SK-N-SH (cell line): ENCODE results near the gene RRH. TPM values are rescaled to one million over a fixed set of nuclear protein-coding genes. Genes with fewer than 3 reads are reported as not detected.

Experiments used
- CTCF ChIA-PET: fragments of 300-600, 350-600 bp; formaldehyde crosslinking; extraction: SDS; loops from one replicate; lab custom pipeline; 2021; lab: Yijun Ruan, JAX
- POLR2A ChIA-PET: fragments of 350-600 bp; sonication (Branson Sonifier 250); formaldehyde crosslinking; extraction: SDS; loops from one replicate; lab custom pipeline; 2020; ENCODE audit warnings: antibody characterized with exemption, inconsistent platforms; lab: Yijun Ruan, JAX
- DNase-seq: peaks from one replicate; pipeline ENCODE4 v3.0.0; 2012
- H2AFZ ChIP-seq: fragments of 200-600 bp; sonication (generic); 2 replicates; pipeline ENCODE4 v1.8.1; 2016; ENCODE audit warnings: antibody characterized with exemption, mild to moderate bottlenecking, low read depth
- H3F3A ChIP-seq: fragments of 200-600 bp; sonication (generic); replicated peaks from 2 replicates; pipeline ENCODE3; 2016; ENCODE audit warnings: antibody characterized with exemption, mild to moderate bottlenecking; ENCODE audit not compliant: insufficient read depth
- H3K27ac ChIP-seq, 2 experiments: fragments of 200-500 bp in 1 of 2; fragments of 200-600 bp in 1 of 2; sonication (Bioruptor generic) in 1 of 2; sonication (generic), shearing (Covaris generic) in 1 of 2; 2 replicates each; pipeline versions ENCODE4 v1.5.1 to v1.6.1; 2014 to 2016; ENCODE audit warnings: low read depth in 2 of 2, inconsistent platforms in 1 of 2, low read length in 1 of 2, mild to moderate bottlenecking in 1 of 2, mixed read lengths in 1 of 2
- H3K27me3 ChIP-seq: fragments of 200-600 bp; sonication (generic), shearing (Covaris generic); 2 replicates; pipeline ENCODE4 v1.6.1; 2016; ENCODE audit warnings: mixed run types; ENCODE audit not compliant: insufficient read depth
- H3K36me3 ChIP-seq, 2 experiments: fragments of 200-500 bp in 1 of 2; fragments of 200-600 bp in 1 of 2; sonication (Bioruptor generic) in 1 of 2; sonication (generic) in 1 of 2; replicated peaks in 1 of 2; 2 replicates each; pipeline versions ENCODE3 to v1.5.1; 2014 to 2016; ENCODE audit warnings: low read length in 1 of 2, mild to moderate bottlenecking in 1 of 2; ENCODE audit not compliant: insufficient read depth in 2 of 2, control insufficient read depth in 1 of 2
- H3K4me1 ChIP-seq, 2 experiments: fragments of 200-500 bp in 1 of 2; fragments of 200-600 bp in 1 of 2; sonication (Bioruptor generic) in 1 of 2; sonication (generic), shearing (Covaris generic) in 1 of 2; 2 replicates each; pipeline versions ENCODE4 v1.5.1 to v1.6.1; 2014 to 2016; ENCODE audit warnings: low read depth in 1 of 2, low read length in 1 of 2, mixed run types in 1 of 2; ENCODE audit not compliant: insufficient read depth in 2 of 2, control insufficient read depth in 1 of 2
- H3K4me2 ChIP-seq: fragments of 200-600 bp; sonication (generic), shearing (Covaris generic); 2 replicates; pipeline ENCODE4 v1.6.1; 2017; ENCODE audit warnings: mixed run types
- H3K4me3 ChIP-seq, 2 experiments: fragments of 200-500 bp in 1 of 2; fragments of 200-600 bp in 1 of 2; sonication (Bioruptor generic) in 1 of 2; sonication (generic), shearing (Covaris generic) in 1 of 2; 2 replicates each; pipeline versions ENCODE4 v1.5.1 to v1.8.1; 2014 to 2016; ENCODE audit warnings: low read depth in 2 of 2, inconsistent platforms in 1 of 2, low read length in 1 of 2, mild to moderate bottlenecking in 1 of 2, mixed read lengths in 1 of 2, moderate library complexity in 1 of 2
- H3K79me2 ChIP-seq: fragments of 200-600 bp; sonication (generic); 2 replicates; pipeline ENCODE4 v1.8.1; 2017; ENCODE audit warnings: mild to moderate bottlenecking; ENCODE audit not compliant: insufficient read depth
- H3K9ac ChIP-seq: fragments of 200-600 bp; sonication (generic); 2 replicates; pipeline ENCODE4 v1.6.1; 2017; ENCODE audit warnings: mixed run types
- H3K9me2 ChIP-seq: fragments of 200-600 bp; sonication (generic); 2 replicates; pipeline ENCODE4 v1.6.1; 2017; ENCODE audit warnings: mixed run types
- H3K9me3 ChIP-seq: fragments of 200-600 bp; sonication (generic); 2 replicates; pipeline ENCODE4 v1.6.1; 2017; ENCODE audit warnings: mixed run types, mild to moderate bottlenecking, moderate library complexity
- H4K20me1 ChIP-seq: fragments of 200-600 bp; sonication (generic); 2 replicates; pipeline ENCODE4 v1.6.1; 2017; ENCODE audit warnings: mild to moderate bottlenecking, mixed run types; ENCODE audit not compliant: insufficient read depth
- CHD2 ChIP-seq: fragments of 150-350 bp; IDR thresholded peaks from 2 replicates; pipeline ENCODE4 v1.6.1; 2018; ENCODE audit warnings: low read length; ENCODE audit not compliant: partially characterized antibody
- CTCF ChIP-seq: fragments of 200-600 bp; sonication (generic); IDR thresholded peaks from 2 replicates; pipeline ENCODE4 v1.6.1; 2017; ENCODE audit warnings: antibody characterized with exemption, mild to moderate bottlenecking, moderate library complexity
- FOSL2 ChIP-seq: IDR thresholded peaks from 2 replicates; pipeline ENCODE4 v1.4.0; 2012; ENCODE audit warnings: low read depth, mild to moderate bottlenecking, moderate library complexity, borderline replicate concordance
- FOXJ3 ChIP-seq: sonication (generic); formaldehyde crosslinking; IDR thresholded peaks from 2 replicates; pipeline ENCODE4 v1.5.1; 2020; ENCODE audit warnings: mild to moderate bottlenecking, missing genetic modification reagents
- FOXM1 ChIP-seq: IDR thresholded peaks from 2 replicates; pipeline ENCODE4 v1.4.0; 2012; ENCODE audit warnings: low read depth, mild to moderate bottlenecking
- JUND ChIP-seq: IDR thresholded peaks from 2 replicates; pipeline ENCODE4 v1.4.0; 2012
- POLR2AphosphoS5 ChIP-seq: IDR thresholded peaks from 2 replicates; pipeline ENCODE4 v1.6.1; 2012; ENCODE audit warnings: low read depth, low read length
- RAD21 ChIP-seq: IDR thresholded peaks from 2 replicates; pipeline ENCODE4 v1.6.1; 2012; ENCODE audit warnings: mild to moderate bottlenecking, low read length
- RCOR1 ChIP-seq: fragments of 150-350 bp; IDR thresholded peaks from 2 replicates; pipeline ENCODE4 v1.6.1; 2017; ENCODE audit warnings: antibody characterized with exemption, low read length
- RXRA ChIP-seq: IDR thresholded peaks from 2 replicates; pipeline ENCODE4 v1.4.0; 2012; ENCODE audit warnings: low read depth, mild to moderate bottlenecking, borderline replicate concordance
- SMC3 ChIP-seq: IDR thresholded peaks from 2 replicates; pipeline ENCODE4 v1.6.1; 2012; ENCODE audit warnings: low read depth, low read length, improper control_type of control experiment
- USF1 ChIP-seq: IDR thresholded peaks from 2 replicates; pipeline ENCODE4 v1.4.0; 2012; ENCODE audit warnings: low read depth, borderline replicate concordance
- polyA plus RNA-seq, 3 experiments: library from polyadenylated mRNA; depleted of rRNA; stranded (reverse); fragments of >200 nt; gene quantifications; 2 replicates each; pipeline ENCODE4 v1.2.3, GENCODE V29; 2012

Gene RRH
- polyA plus RNA-seq, 1 of the 3 experiments (the other 2 are of a cell fraction) = 0.05 TPM

- CTCF ChIA-PET = no interaction called here
- 0 out of 2 replicates have a peak, but pooled peaks cover 6% of the 10 kb centered on the region for H3K27me3 ChIP-seq
- no peaks in the 10 kb centered on the region for H3K4me1 ChIP-seq
- no peaks in the 10 kb centered on the region for H3K9me2 ChIP-seq
- POLR2A ChIA-PET = no interaction called here
- H3K4me2 ChIP-seq = no peak overlapping the region
- H3K9me3 ChIP-seq = no peaks in the 10 kb centered on the region
- H3F3A ChIP-seq = no peaks in the 10 kb centered on the region
- no peaks in the 10 kb centered on the region for H4K20me1 ChIP-seq
- no peaks in the 10 kb centered on the region for H3K36me3 ChIP-seq
- H3K27ac ChIP-seq = no peak overlapping the region
- H3K79me2 ChIP-seq = no peaks in the 10 kb centered on the region
- H3K9ac ChIP-seq = no peak overlapping the region
- H3K4me3 ChIP-seq = no peak overlapping the region
- TF ChIP-seq POLR2AphosphoS5 (no peak), FOXJ3 (CRISPR knock-in tag) (no peak), RXRA (no peak), CTCF (no peak), SMC3 (no peak), FOSL2 (no peak), RCOR1 (no peak), CHD2 (no peak), USF1 (no peak), JUND (no peak), RAD21 (no peak), FOXM1 (no peak)
- no peak for DNase-seq
- no peak overlapping the region for H2AFZ ChIP-seq
These were observed 62.3 kb downstream of the RRH start for GRCh38 chr4:109890076-109890475.

Other genes with a start within 250 kb of the RRH start
- gene CASP6, start 124.5 kb upstream of the RRH start, polyA plus RNA-seq (2012; rRNA removed) = 30.2 and 55.3 TPM in 2 replicates
- gene PLA2G12A, start 97.9 kb upstream of the RRH start, polyA plus RNA-seq (2012; rRNA removed) = 7.9 and 8.7 TPM in 2 replicates
- 19.6 and 27.0 TPM in 2 replicates for gene CFI, start 26.0 kb upstream of the RRH start, polyA plus RNA-seq (2012; rRNA removed)
- gene GAR1, start 12.2 kb upstream of the RRH start, polyA plus RNA-seq (2012; rRNA removed) = 37.5 and 40.5 TPM in 2 replicates
- 0.02 TPM in 1 of 2 replicates, not detected in the other for gene LRIT3, start 20.1 kb downstream of the RRH start, polyA plus RNA-seq (2012; rRNA removed)
- 0.89 and 2.4 TPM in 2 replicates for gene EGF, start 84.9 kb downstream of the RRH start, polyA plus RNA-seq (2012; rRNA removed)